K562 (cell line): ENCODE measurements around the gene CLDN34. TPM values are rescaled to one million over a fixed set of nuclear protein-coding genes. Genes with fewer than 3 reads are reported as not detected.

Experiments used
- ARID4B ChIP-seq: sonication (generic); formaldehyde crosslinking; IDR thresholded peaks from 2 replicates; pipeline ENCODE4 v1.8.0; 2022; ENCODE audit warnings: mild to moderate bottlenecking, missing genetic modification reagents
- CEBPG ChIP-seq, 3 experiments: fragments of 200-800 bp in 1 of 3; sonication (Bioruptor generic) in 1 of 3; sonication (generic) in 1 of 3; formaldehyde crosslinking in 1 of 3; IDR thresholded peaks in 2 of 3; conservative IDR thresholded peaks in 1 of 3; 2 replicates each; pipeline versions ENCODE4 v1.6.1 to v1.8.0; 2016 to 2022; ENCODE audit warnings: missing compliant biosample characterization in 2 of 3, missing genetic modification characterization in 2 of 3, mild to moderate bottlenecking in 1 of 3, missing genetic modification reagents in 1 of 3
- E2F3 ChIP-seq: fragments of 250-450 bp; sonication (Bioruptor Pico); IDR thresholded peaks from 2 replicates; pipeline ENCODE4 v1.4.0; 2020; ENCODE audit warnings: mild to moderate bottlenecking
- FOXJ3 ChIP-seq: sonication (generic); formaldehyde crosslinking; IDR thresholded peaks from 2 replicates; pipeline ENCODE4 v1.4.0; 2020; ENCODE audit warnings: mild to moderate bottlenecking, missing genetic modification reagents
- PKNOX1 ChIP-seq: fragments of 450-650 bp; IDR thresholded peaks from 2 replicates; pipeline ENCODE4 v1.6.1; 2016
- RAD21 ChIP-seq, 2 experiments: fragments of 250-450 bp in 1 of 2; fragments of 450-650 bp in 1 of 2; sonication (Bioruptor Pico) in 1 of 2; formaldehyde crosslinking in 1 of 2; IDR thresholded peaks in 1 of 2; conservative IDR thresholded peaks in 1 of 2; 2 replicates each; pipeline versions ENCODE4 v1.4.0 to v1.8.0; 2020 to 2022; ENCODE audit warnings: mild to moderate bottlenecking in 2 of 2, moderate library complexity in 1 of 2
- REST ChIP-seq, 2 experiments: fragments of 450-650 bp; formaldehyde crosslinking in 1 of 2; IDR thresholded peaks; 2 replicates each; pipeline versions ENCODE4 v1.4.0 to v1.6.1; 2014 to 2020; ENCODE audit warnings: mild to moderate bottlenecking in 2 of 2, borderline replicate concordance in 1 of 2, low read depth in 1 of 2
- SMC3 ChIP-seq: conservative IDR thresholded peaks from 2 replicates; pipeline ENCODE4 v1.6.1; 2011; ENCODE audit warnings: low read depth, low read length, improper control_type of control experiment; ENCODE audit not compliant: insufficient read depth
- SOX6 ChIP-seq: fragments of 450-650 bp; IDR thresholded peaks from 2 replicates; pipeline ENCODE4 v1.6.1; 2014; ENCODE audit warnings: mild to moderate bottlenecking
- TAF1 ChIP-seq: IDR thresholded peaks from 2 replicates; pipeline ENCODE4 v1.6.1; 2011; ENCODE audit warnings: mild to moderate bottlenecking, low read length, moderate library complexity; ENCODE audit not compliant: insufficient read depth, control insufficient read depth, severe bottlenecking; ENCODE audit errors: extremely low read depth
- ZNF57 ChIP-seq: fragments of 450-650 bp; formaldehyde crosslinking; IDR thresholded peaks from 2 replicates; pipeline ENCODE4 v1.4.0; 2020; ENCODE audit warnings: mild to moderate bottlenecking, moderate library complexity
- polyA plus RNA-seq, 8 experiments: library from polyadenylated mRNA; depleted of rRNA in 4 of 8; stranded (reverse) in 5 of 8; unstranded in 3 of 8; fragments of >200 nt; fragmentation: Nextera tagmentation in 2 of 8; fragmentation: Illumina TruSeq in 1 of 8; extraction: Ambion mirVana in 2 of 8; extraction: Trizol in 1 of 8; gene quantifications; 2 replicates each; pipeline versions ENCODE4 v1.2.1 to v1.2.3, GENCODE V29; 2011 to 2014; ENCODE audit warnings: inconsistent platforms in 1 of 8, missing spikeins in 1 of 8
- total RNA-seq, 7 experiments: library from RNA; depleted of rRNA in 6 of 7; stranded (reverse); fragments of >200 nt in 6 of 7; fragmentation: Illumina TruSeq in 2 of 7; extraction: Trizol in 2 of 7; gene quantifications; 2 replicates each; pipeline versions ENCODE4 v1.2.1 to v1.2.3, GENCODE V29; 2011 to 2021; ENCODE audit warnings: low replicate concordance in 1 of 7

Gene CLDN34
- total and polyA plus RNA-seq, 9 of the 15 experiments (the other 6 are each of a cell fraction or from before 2014, with no cell fraction given), result not detected

- TF ChIP-seq REST (IDR thresholded peaks at IDR 0.05; ENCODE audit: borderline replicate concordance) (peak; percentile 31; the same call in 1 of the 2 replicates), REST (CRISPR knock-in tag; IDR thresholded peaks at IDR 0.05; ENCODE audit: low read depth) (no peak), SOX6 (no peak), CEBPG (CRISPR knock-in tag; IDR thresholded peaks at IDR 0.05) (no peak), CEBPG (tag; conservative IDR thresholded peaks at IDR 0.05 in 1 of 2, IDR thresholded peaks at IDR 0.05 in 1 of 2) (no peak), RAD21 (CRISPR knock-in tag; conservative IDR thresholded peaks at IDR 0.05 in 1 of 2, IDR thresholded peaks at IDR 0.05 in 1 of 2) (peak; percentile 32 to 63; a peak in 3 of 4 replicates), TAF1 (no peak), ZNF57 (no peak), ARID4B (CRISPR knock-in tag) (no peak), PKNOX1 (no peak), FOXJ3 (no peak), SMC3 (0 out of 2 replicates have a peak, but pooled peaks have one; percentile 7), E2F3 (no peak)
Observed at GRCh38 chrX:9988762-9989161, 21.6 kb downstream of the CLDN34 start (continued).
